ENCODE results near the gene FBLN2.

Gene FBLN2

GRCh38 chr3:13600950-13601691 lies 52.2 kb downstream of the FBLN2 start:
- DNase-seq: no peak

DNA sequence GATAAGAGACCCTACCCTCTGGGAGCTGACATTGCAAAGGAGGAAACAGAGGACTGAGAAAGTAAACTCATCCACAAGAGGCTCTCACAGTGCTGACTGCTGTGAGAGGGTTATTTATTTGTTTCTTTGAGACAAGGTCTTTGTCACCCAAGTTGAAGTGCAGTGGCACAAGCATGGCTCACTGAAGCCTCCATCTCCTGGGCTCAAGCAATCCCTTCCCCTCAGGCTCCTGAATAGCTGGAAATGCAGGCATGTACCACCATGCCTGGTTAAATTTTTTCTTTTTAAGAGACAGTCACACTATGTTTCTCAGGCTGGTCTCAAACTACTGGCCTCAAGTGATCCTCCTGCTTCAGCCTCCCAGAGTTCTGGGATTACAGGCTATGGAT lies 52.8 kb downstream of the FBLN2 start:
- no peak for DNase-seq

DNA sequence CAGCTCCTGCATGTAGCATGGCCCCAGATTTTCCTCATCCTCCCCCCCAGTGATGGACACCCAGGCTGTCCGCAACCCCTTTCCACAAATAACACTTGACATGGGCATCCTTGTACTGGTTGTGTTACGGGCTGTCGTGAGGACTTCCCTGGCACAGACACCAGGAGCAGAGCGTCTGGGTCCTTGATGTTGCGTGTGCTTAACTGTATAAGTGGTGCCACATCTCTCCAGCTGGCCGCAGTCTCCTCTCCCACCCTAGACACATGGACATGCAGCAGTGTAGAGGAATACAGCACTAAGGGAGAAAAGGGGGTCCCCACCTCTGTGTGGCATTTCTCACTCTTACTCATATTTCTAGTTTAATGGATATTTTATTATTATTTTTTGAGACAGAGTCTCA lies 56.6 kb downstream of the FBLN2 start:
- no peak for DNase-seq

GRCh38 chr3:13607821-13608597 lies 59.1 kb downstream of the FBLN2 start:
- DNase-seq: no peak

GRCh38 chr3:13608969-13609725 lies 60.2 kb downstream of the FBLN2 start:
- DNase-seq: no peak

- DNase-seq: no peak
Measured at GRCh38 chr3:13610006-13610570, 61.2 kb downstream of the FBLN2 start.

DNA sequence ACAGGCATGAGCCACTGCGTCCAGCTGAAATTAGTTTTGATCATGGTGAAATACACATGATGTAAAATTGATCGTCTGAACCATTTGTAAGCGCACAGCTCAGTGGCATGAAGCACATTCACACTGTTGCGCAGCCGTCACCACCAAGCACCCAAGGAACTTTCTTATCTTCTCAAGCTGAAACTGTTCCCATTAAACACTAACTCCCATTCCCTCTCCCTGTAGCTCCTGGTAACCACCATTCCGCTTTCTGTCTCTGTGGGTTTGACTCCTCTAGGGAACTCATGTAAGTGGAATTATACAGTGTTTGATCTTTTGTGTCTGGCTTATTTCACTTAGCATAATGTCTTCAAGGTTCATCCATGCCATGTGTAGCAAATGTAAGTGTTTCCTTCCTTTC lies 62.3 kb downstream of the FBLN2 start:
- no peak for DNase-seq

DNA sequence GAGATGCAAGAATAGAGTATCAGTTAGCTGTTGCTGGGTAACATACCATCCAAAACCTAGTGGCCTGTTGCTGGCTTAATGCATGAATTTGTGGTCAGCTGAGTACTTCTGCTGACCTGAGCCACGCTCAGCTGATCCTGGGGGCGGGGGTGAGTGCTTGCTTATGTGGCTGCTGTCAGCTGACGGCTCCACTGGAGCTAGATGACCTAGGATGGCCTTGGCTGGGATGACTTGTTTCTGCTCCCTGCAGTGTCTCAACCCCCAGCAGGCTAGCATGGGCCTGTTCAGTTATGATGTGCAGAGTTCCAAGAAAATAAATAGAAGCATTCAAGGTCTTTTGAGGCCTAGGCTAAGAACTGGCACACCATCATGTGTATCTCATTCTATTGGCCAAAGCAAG lies 63.9 kb downstream of the FBLN2 start:
- no peak for DNase-seq

DNA sequence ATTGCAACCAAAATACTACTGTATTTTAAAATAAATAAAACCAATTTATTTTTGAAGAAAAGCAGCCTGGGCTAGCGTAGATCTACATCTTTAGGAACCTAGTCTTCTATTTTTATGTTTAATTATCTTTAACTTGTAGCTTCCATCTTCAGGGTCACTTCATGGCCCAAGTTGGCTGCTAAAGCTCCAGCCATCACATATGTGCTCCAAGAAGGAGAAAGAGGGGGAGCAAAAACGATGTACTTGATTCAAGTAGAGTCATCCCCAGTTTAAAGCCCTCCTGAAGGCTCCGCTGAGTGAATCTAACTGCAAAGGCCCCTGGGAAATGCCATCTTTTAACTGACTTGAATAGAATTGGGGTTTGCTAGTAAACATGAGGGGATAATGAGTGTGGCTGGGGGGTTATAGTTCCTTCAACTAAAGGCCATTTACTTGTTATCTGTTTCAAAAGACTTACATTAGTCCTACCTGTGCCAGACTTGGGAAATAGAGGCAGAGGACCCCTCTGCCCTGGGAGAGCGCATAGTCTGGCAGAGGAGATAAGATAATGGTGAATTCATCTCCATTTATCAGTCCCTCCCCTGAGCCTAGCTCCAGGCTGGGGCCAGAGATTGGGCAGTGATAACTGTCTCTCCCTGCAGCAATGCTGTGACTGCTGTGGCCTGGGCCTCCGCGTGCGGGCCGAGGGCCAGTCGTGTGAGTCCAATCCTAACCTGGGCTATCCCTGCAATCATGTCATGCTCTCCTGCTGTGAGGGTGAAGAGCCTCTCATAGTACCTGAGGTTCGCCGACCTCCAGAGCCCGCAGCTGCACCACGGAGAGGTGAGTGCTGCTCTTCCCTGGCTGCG lies 64.6 kb downstream of the FBLN2 start:
- DNase-seq: no peak

DNA sequence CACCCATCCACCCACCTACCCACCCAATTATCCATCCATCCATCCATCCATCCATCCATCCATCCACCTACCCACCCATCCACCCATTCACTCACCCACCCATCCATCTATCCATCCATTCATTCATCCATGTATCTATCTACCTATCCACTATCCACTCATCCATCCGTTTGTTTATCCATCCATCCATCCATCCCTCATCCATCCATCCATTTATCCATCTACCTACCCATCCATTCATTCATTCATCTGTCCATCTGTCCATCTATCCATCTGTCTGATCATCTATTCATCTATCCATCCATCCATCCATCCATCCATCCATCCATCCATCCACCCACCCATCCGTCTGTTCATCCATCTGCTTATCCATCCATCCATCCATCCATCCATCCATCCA lies 65.7 kb downstream of the FBLN2 start:
- no peak for DNase-seq

GRCh38 chr3:13615019-13615528 lies 66.1 kb downstream of the FBLN2 start:
- no peak for DNase-seq

- no peak for DNase-seq
Measured at GRCh38 chr3:13616359-13616758, 67.4 kb downstream of the FBLN2 start.

DNA sequence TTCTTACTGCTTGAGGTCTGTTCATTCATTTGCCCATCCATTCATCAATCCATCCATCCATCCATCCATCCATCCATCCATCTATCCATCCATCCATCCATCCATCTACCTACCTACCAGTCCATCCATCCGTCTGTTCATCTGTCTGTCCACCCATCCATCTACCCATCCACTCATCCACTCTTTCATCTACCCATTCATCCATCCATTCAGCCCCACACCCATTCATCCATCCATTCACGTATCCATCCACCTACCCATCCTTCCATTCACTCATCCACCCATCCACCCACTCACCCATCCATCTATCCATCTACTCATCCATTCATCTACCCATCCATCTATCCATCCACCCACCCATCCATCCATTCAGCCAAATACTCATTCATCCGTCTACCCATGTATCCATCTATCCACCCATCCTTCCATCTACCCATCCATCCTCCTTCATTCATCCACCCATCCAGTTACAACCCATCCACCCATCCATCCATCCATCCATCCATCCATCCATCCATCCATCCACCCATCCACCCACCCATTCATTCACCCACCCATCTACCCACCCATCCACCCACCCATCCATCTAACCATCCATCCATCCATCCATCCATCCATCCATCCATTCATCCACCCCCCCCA lies 68.3 kb downstream of the FBLN2 start:
- DNase-seq: no peak

- DNase-seq: no peak
Measured at GRCh38 chr3:13617981-13618380, 69.1 kb downstream of the FBLN2 start.

GRCh38 chr3:13618836-13619235 lies 69.9 kb downstream of the FBLN2 start:
- no peak for DNase-seq

DNA sequence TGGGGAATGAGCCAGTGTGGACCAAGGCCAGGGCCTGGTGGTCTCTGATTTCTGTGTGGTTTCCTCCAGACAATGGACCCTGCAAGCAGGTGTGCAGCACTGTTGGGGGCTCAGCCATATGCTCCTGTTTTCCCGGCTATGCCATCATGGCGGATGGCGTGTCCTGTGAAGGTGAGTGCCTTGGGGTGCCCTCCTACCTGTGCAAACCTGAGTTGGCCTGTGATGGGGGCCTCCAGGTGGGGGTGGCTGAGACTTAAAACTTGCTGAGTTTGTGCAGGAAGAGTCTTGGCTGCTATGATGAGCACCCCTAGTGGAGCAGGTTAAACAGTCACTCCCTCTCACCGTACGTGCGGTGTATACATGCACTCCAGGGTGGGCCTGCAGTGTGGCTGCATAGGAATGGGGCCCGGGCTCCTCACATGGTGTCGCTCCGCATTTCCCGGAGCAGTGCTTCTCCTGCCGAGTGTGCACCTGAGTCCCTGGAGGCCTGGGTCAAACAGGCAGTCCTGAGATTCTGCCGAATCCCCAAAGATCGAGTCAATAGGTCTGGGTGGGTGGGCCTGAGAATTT lies 70.8 kb downstream of the FBLN2 start:
- no peak for DNase-seq

DNA sequence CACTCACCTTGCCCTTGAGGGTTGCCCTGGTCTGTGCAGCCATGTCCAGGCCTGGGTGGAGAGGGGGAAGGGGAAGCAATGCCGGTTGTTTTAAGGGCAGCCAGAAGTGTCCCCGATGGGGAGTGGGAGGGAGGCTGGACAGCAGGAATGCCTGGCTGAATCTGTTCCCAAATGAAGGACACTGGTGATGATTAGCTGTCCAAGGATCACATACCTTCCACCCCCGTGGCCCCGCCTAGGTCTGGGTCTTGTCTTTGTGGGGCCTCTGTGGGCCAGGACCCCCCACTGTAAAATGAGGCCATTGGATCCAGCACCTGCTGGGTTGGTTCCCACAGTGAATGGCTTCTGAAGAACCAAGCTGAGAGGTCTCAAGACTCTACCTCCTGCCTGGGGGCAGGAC lies 71.4 kb downstream of the FBLN2 start:
- DNase-seq: no peak

DNA sequence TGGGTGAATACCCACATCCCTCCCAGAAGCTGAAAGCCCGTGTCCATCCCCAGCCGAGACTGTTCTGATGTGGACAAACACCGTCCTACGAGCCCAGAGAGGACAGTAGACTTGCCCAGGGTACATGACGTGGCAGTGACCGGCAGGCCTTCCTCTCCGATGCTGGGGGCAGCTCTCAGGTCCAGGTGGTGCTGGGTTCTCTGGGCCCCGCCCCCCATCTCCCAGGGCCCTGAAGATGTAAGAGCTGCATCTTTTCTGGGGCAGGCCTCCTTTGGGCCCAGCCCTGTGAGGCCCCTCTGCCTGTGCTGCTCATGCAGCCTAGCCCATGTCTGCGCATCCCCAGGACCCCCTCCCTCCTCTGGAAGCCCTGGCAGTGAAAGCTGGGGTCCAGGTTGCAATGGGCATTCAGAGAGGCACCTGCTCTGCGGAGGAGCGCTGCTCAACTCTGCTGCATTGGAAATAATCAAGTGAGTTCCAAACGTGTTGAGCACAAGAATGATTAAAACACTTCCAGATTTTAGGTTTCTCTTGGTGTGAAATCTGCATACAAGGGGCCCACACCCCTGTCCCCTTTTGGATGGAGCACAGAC lies 71.9 kb downstream of the FBLN2 start:
- DNase-seq: no peak

DNA sequence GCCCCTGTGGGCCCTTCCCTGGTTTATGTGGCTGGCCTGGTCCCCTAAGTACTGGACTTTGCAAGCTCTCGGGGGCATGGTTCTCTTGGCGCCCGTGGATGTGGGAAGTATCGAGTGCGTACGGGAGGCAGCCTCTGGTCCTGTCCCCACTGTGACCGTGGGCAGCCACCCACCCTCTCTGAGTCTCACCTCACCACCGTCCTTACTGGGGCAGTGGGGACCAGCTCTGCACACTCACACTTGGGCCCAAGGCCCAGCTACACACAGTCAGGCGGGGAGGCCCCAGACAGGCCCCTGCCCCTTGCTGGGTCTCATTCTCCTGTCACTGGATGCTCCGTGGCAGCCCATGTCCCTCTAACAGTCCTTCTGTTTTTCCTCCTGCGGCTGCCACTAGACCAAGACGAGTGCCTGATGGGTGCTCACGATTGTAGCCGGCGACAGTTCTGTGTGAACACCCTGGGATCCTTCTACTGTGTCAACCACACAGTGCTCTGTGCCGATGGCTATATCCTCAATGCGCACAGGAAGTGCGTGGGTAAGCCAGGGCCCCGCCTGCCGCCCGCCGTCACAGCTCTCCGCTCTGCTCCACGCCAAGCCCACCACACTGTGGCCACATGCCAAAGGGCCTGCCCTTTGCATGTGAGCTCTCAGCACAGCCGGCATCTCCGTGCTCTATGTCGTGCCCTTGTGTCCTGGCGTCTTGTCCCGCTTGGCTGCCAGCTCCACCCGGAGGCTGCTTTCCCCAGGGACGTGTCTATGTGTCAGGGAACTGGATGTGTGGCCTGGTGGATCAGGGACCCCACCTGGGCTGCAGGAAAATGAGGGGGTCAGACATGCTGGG lies 72.7 kb downstream of the FBLN2 start:
- no peak for DNase-seq

DNA sequence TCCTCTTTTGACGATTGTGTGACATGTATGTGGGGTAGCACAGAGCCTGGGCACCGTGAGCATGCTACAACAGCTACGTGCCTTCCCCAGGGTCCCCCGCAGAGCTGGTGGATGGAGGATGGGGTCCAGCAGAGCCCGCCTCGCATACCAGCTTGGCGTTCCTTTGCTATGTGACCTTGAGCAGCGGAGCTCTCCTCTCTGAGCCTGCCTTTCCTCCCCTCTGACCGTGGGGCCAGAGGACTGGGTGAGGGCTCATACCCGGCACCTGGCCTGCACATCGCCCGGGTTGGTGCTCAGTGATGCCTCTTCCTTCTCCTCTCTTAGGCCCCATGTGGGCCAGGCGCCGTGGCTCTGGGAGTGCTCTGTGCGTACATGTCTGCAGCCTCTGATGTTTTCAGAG lies 73.4 kb downstream of the FBLN2 start:
- DNase-seq: no peak

All from right kidney (tissue), 1 donor.